ENCODE data around the gene TMC7.
"Not testable (repeated sequence)": the region's sequence is repeated elsewhere in the genome, so short reads cannot be mapped to it uniquely, and the experiment has no call there.

TMC7 gene

GRCh38 chr16:18955874-18956580, 27.7 kb upstream of the TMC7 start:
- H2BK15ac ChIP-seq (replicated peaks; ENCODE audit: low read depth); H2BK120ac ChIP-seq (ENCODE audit: low read depth, low read length); H2AK5ac ChIP-seq (ENCODE audit: low read length); H3K56ac ChIP-seq (ENCODE audit: low read length); H3K4me1 ChIP-seq (ENCODE audit: control insufficient read depth, low read depth, low read length); H3K4me2 ChIP-seq (ENCODE audit: low read length); H3K18ac ChIP-seq (ENCODE audit: low read length); H3K79me2 ChIP-seq (ENCODE audit: control insufficient read depth, insufficient read depth, low read length); H3K27ac ChIP-seq (ENCODE audit: low read depth, low read length); H3K9ac ChIP-seq (ENCODE audit: low read length); H3K4me3 ChIP-seq (ENCODE audit: low read length); H4K5ac ChIP-seq (ENCODE audit: low read length); H3K4ac ChIP-seq (ENCODE audit: low read depth, low read length); H2BK5ac ChIP-seq (ENCODE audit: low read length); H3K23ac ChIP-seq (ENCODE audit: low read length); H3K27me3 ChIP-seq (ENCODE audit: insufficient read depth, low read length, poor library complexity); H3K36me3 ChIP-seq (ENCODE audit: control insufficient read depth, insufficient read depth, low read length); DNase-seq; H3K79me1 ChIP-seq (ENCODE audit: low read length); H4K8ac ChIP-seq (ENCODE audit: low read depth, low read length): not testable (repeated sequence)
- no CpG with 5 or more reads among the region's 21 CpGs for WGBS (ENCODE audit: extremely low coverage, insufficient coverage, low lambda C conversion rate)

DNA sequence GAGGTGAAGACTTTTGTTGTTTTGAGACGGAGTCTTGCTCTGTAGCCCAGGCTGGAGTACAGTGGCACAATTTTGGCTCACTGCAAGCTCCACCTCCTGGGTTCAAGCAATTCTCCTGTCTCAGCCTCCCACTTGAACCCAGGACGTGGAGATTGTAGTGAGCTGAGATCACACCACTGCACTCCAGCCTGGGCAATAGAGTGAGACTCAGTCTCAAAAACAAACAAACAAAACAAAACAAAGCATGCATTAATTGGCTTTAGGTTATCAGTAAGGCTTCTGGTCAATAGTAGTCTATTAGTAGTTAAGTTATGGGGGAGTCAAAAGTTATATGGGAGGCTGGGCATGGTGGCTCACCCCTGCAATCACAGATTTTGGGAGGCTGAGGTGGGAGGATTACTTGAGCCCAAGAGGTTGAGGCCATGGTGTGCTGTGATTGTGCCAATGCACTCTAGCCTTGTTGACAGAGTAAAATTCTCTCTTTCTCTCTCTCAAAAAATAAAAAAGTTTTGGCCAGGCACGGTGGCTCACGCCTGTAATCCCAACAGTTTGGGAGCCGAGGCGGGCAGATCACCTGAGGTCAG, 27.0 kb upstream of the TMC7 start:
- H3K9ac ChIP-seq (ENCODE audit: low read length); H2BK5ac ChIP-seq (ENCODE audit: low read length); H3K56ac ChIP-seq (ENCODE audit: low read length); H3K27me3 ChIP-seq (ENCODE audit: insufficient read depth, low read length, poor library complexity); DNase-seq; H3K36me3 ChIP-seq (ENCODE audit: control insufficient read depth, insufficient read depth, low read length); H3K79me2 ChIP-seq (ENCODE audit: control insufficient read depth, insufficient read depth, low read length); H3K18ac ChIP-seq (ENCODE audit: low read length); H3K23ac ChIP-seq (ENCODE audit: low read length); H3K4me3 ChIP-seq (ENCODE audit: low read length); H2BK15ac ChIP-seq (replicated peaks; ENCODE audit: low read depth); H2BK120ac ChIP-seq (ENCODE audit: low read depth, low read length); H3K79me1 ChIP-seq (ENCODE audit: low read length); H3K4me1 ChIP-seq (ENCODE audit: control insufficient read depth, low read depth, low read length); H4K8ac ChIP-seq (ENCODE audit: low read depth, low read length); H3K4me2 ChIP-seq (ENCODE audit: low read length); H3K27ac ChIP-seq (ENCODE audit: low read depth, low read length); H3K4ac ChIP-seq (ENCODE audit: low read depth, low read length); H2AK5ac ChIP-seq (ENCODE audit: low read length); H4K5ac ChIP-seq (ENCODE audit: low read length): not testable (repeated sequence)
- WGBS (ENCODE audit: extremely low coverage, insufficient coverage, low lambda C conversion rate): no CpG with 5 or more reads among the region's 6 CpGs

GRCh38 chr16:18958621-18959029, 25.1 kb upstream of the TMC7 start:
- no peak overlapping the region for H4K8ac ChIP-seq (ENCODE audit: low read depth, low read length)
- H3K4me1 ChIP-seq (ENCODE audit: control insufficient read depth, low read depth, low read length): no peaks in the 10 kb centered on the region
- no peak overlapping the region for H2BK15ac ChIP-seq (replicated peaks; ENCODE audit: low read depth)
- no peak overlapping the region for H3K18ac ChIP-seq (ENCODE audit: low read length)
- no peak overlapping the region for H2BK120ac ChIP-seq (ENCODE audit: low read depth, low read length)
- no peak overlapping the region for H3K9ac ChIP-seq (ENCODE audit: low read length)
- H4K5ac ChIP-seq (ENCODE audit: low read length): no peak overlapping the region
- no peak overlapping the region for H3K4me3 ChIP-seq (ENCODE audit: low read length)
- no peak overlapping the region for H3K27ac ChIP-seq (ENCODE audit: low read depth, low read length)
- no peak overlapping the region for H3K56ac ChIP-seq (ENCODE audit: low read length)
- no peaks in the 10 kb centered on the region for H3K27me3 ChIP-seq (ENCODE audit: insufficient read depth, low read length, poor library complexity)
- H3K79me1 ChIP-seq (ENCODE audit: low read length): no peaks in the 10 kb centered on the region
- no peak overlapping the region for H2AK5ac ChIP-seq (ENCODE audit: low read length)
- H3K4me2 ChIP-seq (ENCODE audit: low read length): no peak overlapping the region
- H3K79me2 ChIP-seq (ENCODE audit: control insufficient read depth, insufficient read depth, low read length): no peaks in the 10 kb centered on the region
- no peak overlapping the region for H3K23ac ChIP-seq (ENCODE audit: low read length)
- no CpG with 5 or more reads among the region's 2 CpGs for WGBS (ENCODE audit: extremely low coverage, insufficient coverage, low lambda C conversion rate)
- H3K4ac ChIP-seq (ENCODE audit: low read depth, low read length): no peak overlapping the region
- H3K36me3 ChIP-seq (ENCODE audit: control insufficient read depth, insufficient read depth, low read length): no peaks in the 10 kb centered on the region
- no peak for DNase-seq
- no peak overlapping the region for H2BK5ac ChIP-seq (ENCODE audit: low read length)

DNA sequence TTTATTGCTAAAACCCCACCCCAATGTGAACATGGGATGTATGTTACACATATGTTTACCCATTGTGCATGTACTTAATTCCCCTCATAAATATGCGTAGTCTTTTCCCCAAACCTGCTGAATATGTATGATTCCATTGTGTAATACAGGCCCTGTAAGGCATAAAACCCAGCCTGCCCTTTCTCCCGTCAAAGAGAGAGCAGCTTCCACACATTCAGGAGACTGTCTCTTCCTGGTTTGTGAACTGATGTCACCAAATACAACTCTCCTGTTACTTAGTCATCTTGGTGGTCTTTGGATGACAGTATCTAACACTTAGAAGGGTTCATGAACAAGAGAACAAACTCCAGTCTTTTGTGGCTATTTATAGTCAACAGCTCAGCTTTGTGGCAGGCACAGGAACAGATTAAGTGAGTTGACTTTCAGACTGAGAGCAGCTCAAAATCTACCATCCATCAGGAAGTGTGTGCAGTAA, 24.7 kb upstream of the TMC7 start:
- H3K27me3 ChIP-seq (ENCODE audit: insufficient read depth, low read length, poor library complexity): no peaks in the 10 kb centered on the region
- no peak overlapping the region for H4K8ac ChIP-seq (ENCODE audit: low read depth, low read length)
- H3K56ac ChIP-seq (ENCODE audit: low read length): no peak overlapping the region
- no peak overlapping the region for H3K4me3 ChIP-seq (ENCODE audit: low read length)
- no peak overlapping the region for H4K5ac ChIP-seq (ENCODE audit: low read length)
- H3K18ac ChIP-seq (ENCODE audit: low read length): no peak overlapping the region
- DNase-seq: no peak
- H3K4ac ChIP-seq (ENCODE audit: low read depth, low read length): no peak overlapping the region
- H2BK5ac ChIP-seq (ENCODE audit: low read length): no peak overlapping the region
- no peak overlapping the region for H2BK120ac ChIP-seq (ENCODE audit: low read depth, low read length)
- H3K4me2 ChIP-seq (ENCODE audit: low read length): no peak overlapping the region
- H2BK15ac ChIP-seq (replicated peaks; ENCODE audit: low read depth): no peak overlapping the region
- H3K23ac ChIP-seq (ENCODE audit: low read length): no peak overlapping the region
- no peak overlapping the region for H3K27ac ChIP-seq (ENCODE audit: low read depth, low read length)
- H3K79me2 ChIP-seq (ENCODE audit: control insufficient read depth, insufficient read depth, low read length): no peaks in the 10 kb centered on the region
- no peak overlapping the region for H3K9ac ChIP-seq (ENCODE audit: low read length)
- no CpG with 5 or more reads among the region's 2 CpGs for WGBS (ENCODE audit: extremely low coverage, insufficient coverage, low lambda C conversion rate)
- H3K4me1 ChIP-seq (ENCODE audit: control insufficient read depth, low read depth, low read length): no peaks in the 10 kb centered on the region
- H2AK5ac ChIP-seq (ENCODE audit: low read length): no peak overlapping the region
- no peaks in the 10 kb centered on the region for H3K36me3 ChIP-seq (ENCODE audit: control insufficient read depth, insufficient read depth, low read length)
- no peaks in the 10 kb centered on the region for H3K79me1 ChIP-seq (ENCODE audit: low read length)

GRCh38 chr16:18965555-18965954, 18.2 kb upstream of the TMC7 start:
- DNase-seq: no peak
- H3K27ac ChIP-seq (ENCODE audit: low read depth, low read length): no peak overlapping the region
- H3K4ac ChIP-seq (ENCODE audit: low read depth, low read length): no peak overlapping the region
- H3K23ac ChIP-seq (ENCODE audit: low read length): no peak overlapping the region
- WGBS (ENCODE audit: extremely low coverage, insufficient coverage, low lambda C conversion rate): no CpG with 5 or more reads among the region's 5 CpGs
- no peak overlapping the region for H2BK5ac ChIP-seq (ENCODE audit: low read length)
- H4K5ac ChIP-seq (ENCODE audit: low read length): no peak overlapping the region
- H3K4me3 ChIP-seq (ENCODE audit: low read length): no peak overlapping the region
- H3K27me3 ChIP-seq (ENCODE audit: insufficient read depth, low read length, poor library complexity): no peaks in the 10 kb centered on the region
- no peaks in the 10 kb centered on the region for H3K36me3 ChIP-seq (ENCODE audit: control insufficient read depth, insufficient read depth, low read length)
- no peak overlapping the region for H3K18ac ChIP-seq (ENCODE audit: low read length)
- H4K8ac ChIP-seq (ENCODE audit: low read depth, low read length): no peak overlapping the region
- H3K9ac ChIP-seq (ENCODE audit: low read length): no peak overlapping the region
- H3K4me2 ChIP-seq (ENCODE audit: low read length): no peak overlapping the region
- no peak overlapping the region for H3K56ac ChIP-seq (ENCODE audit: low read length)
- H2BK120ac ChIP-seq (ENCODE audit: low read depth, low read length): no peak overlapping the region
- H2AK5ac ChIP-seq (ENCODE audit: low read length): no peak overlapping the region
- H3K79me2 ChIP-seq (ENCODE audit: control insufficient read depth, insufficient read depth, low read length): no peaks in the 10 kb centered on the region
- H3K4me1 ChIP-seq (ENCODE audit: control insufficient read depth, low read depth, low read length): no peaks in the 10 kb centered on the region
- H2BK15ac ChIP-seq (replicated peaks; ENCODE audit: low read depth): no peak overlapping the region
- no peaks in the 10 kb centered on the region for H3K79me1 ChIP-seq (ENCODE audit: low read length)

- no peak overlapping the region for H3K27ac ChIP-seq (ENCODE audit: low read depth, low read length)
- H2BK15ac ChIP-seq (replicated peaks; ENCODE audit: low read depth): no peak overlapping the region
- H3K79me2 ChIP-seq (ENCODE audit: control insufficient read depth, insufficient read depth, low read length): no peaks in the 10 kb centered on the region
- H3K9ac ChIP-seq (ENCODE audit: low read length): no peak overlapping the region
- no peaks in the 10 kb centered on the region for H3K36me3 ChIP-seq (ENCODE audit: control insufficient read depth, insufficient read depth, low read length)
- no peak overlapping the region for H4K8ac ChIP-seq (ENCODE audit: low read depth, low read length)
- H3K4ac ChIP-seq (ENCODE audit: low read depth, low read length): no peak overlapping the region
- H3K18ac ChIP-seq (ENCODE audit: low read length): no peak overlapping the region
- no peaks in the 10 kb centered on the region for H3K27me3 ChIP-seq (ENCODE audit: insufficient read depth, low read length, poor library complexity)
- H3K79me1 ChIP-seq (ENCODE audit: low read length): no peaks in the 10 kb centered on the region
- no peak overlapping the region for H4K5ac ChIP-seq (ENCODE audit: low read length)
- H3K56ac ChIP-seq (ENCODE audit: low read length): no peak overlapping the region
- no peak for DNase-seq
- H2BK5ac ChIP-seq (ENCODE audit: low read length): no peak overlapping the region
- no peak overlapping the region for H2AK5ac ChIP-seq (ENCODE audit: low read length)
- no peak overlapping the region for H3K4me2 ChIP-seq (ENCODE audit: low read length)
- no peak overlapping the region for H2BK120ac ChIP-seq (ENCODE audit: low read depth, low read length)
- no peak overlapping the region for H3K23ac ChIP-seq (ENCODE audit: low read length)
- H3K4me1 ChIP-seq (ENCODE audit: control insufficient read depth, low read depth, low read length): no peaks in the 10 kb centered on the region
- no CpG with 5 or more reads among the region's 5 CpGs for WGBS (ENCODE audit: extremely low coverage, insufficient coverage, low lambda C conversion rate)
- H3K4me3 ChIP-seq (ENCODE audit: low read length): no peak overlapping the region
Observed at GRCh38 chr16:18966791-18967190, 16.9 kb upstream of the TMC7 start.
